GM12878 (cell line): Measurements from ENCODE around the gene ADAMTS13. TPM values are rescaled to one million over a fixed set of nuclear protein-coding genes. Genes with fewer than 3 reads are reported as not detected.

Source experiments
- ATAC-seq: fragments of 200-7000 bp; cut with Tn5 transposase; 3 replicates; pipeline ENCODE4 v1.9.1; 2020; ENCODE audit warnings: mild to moderate bottlenecking, moderate library complexity
- BruUV-seq: library from RNA; stranded (reverse); fragments of 400-500 nt; replicated peaks from 2 replicates; lab custom pipeline; 2021; lab: Mats Ljungman, UMichigan
- CTCF ChIA-PET: fragments of 300-600 bp; sonication (Branson Sonifier 250); formaldehyde crosslinking; extraction: SDS; loops from one replicate; lab custom pipeline; 2021; ENCODE audit warnings: inconsistent platforms; lab: Yijun Ruan, JAX
- POLR2A ChIA-PET: fragments of 350-600 bp; formaldehyde crosslinking; extraction: SDS; loops from one replicate; lab custom pipeline; 2021; ENCODE audit warnings: inconsistent platforms; lab: Charles Lee
- RAD21 ChIA-PET: fragments of 300-600 bp; sonication (Branson Sonifier 250); formaldehyde crosslinking; loops from one replicate; lab custom pipeline; 2023; ENCODE audit warnings: antibody characterized with exemption; ENCODE audit not compliant: unreplicated experiment; lab: Charles Lee
- SMC1A ChIA-PET: fragments of 300-600 bp; sonication (Branson Sonifier 250); formaldehyde crosslinking; loops from one replicate; lab custom pipeline; 2023; ENCODE audit not compliant: unreplicated experiment, uncharacterized antibody; lab: Charles Lee
- DNase-seq: peaks from one replicate; pipeline ENCODE4 v3.0.0-alpha.2; 2011; ENCODE audit warnings: low read depth, low spot score
- FAIRE-seq: peaks from 3 replicates; lab custom pipeline; 2011; peaks lifted over from hg19 to GRCh38; lab: Jason Lieb, UNC
- H2AFZ ChIP-seq: 2 replicates; pipeline ENCODE4 v1.6.0; 2011; ENCODE audit warnings: low read depth, low read length, control low read depth; ENCODE audit not compliant: control insufficient read depth
- H3K27ac ChIP-seq: 2 replicates; pipeline ENCODE4 v1.5.1; 2011; ENCODE audit warnings: control low read depth; ENCODE audit not compliant: control insufficient read depth, insufficient read depth
- H3K27me3 ChIP-seq, 2 experiments: replicated peaks in 1 of 2; 2 replicates each; pipeline versions ENCODE4 v1.6.0 to v1.6.1; 2011; ENCODE audit warnings: low read length in 1 of 2; ENCODE audit not compliant: control insufficient read depth in 2 of 2, insufficient read depth in 2 of 2
- H3K36me3 ChIP-seq, 2 experiments: 2 replicates each; pipeline ENCODE4 v1.5.1; 2011; ENCODE audit warnings: low read length in 1 of 2; ENCODE audit not compliant: control insufficient read depth in 2 of 2, insufficient read depth in 2 of 2
- H3K4me1 ChIP-seq: 2 replicates; pipeline ENCODE4 v1.6.1; 2011; ENCODE audit warnings: mild to moderate bottlenecking, low read length, moderate library complexity, mixed read lengths; ENCODE audit not compliant: control insufficient read depth, insufficient read depth
- H3K4me2 ChIP-seq: 2 replicates; pipeline ENCODE4 v1.6.0; 2011; ENCODE audit warnings: control low read depth; ENCODE audit not compliant: control insufficient read depth, insufficient read depth
- H3K4me3 ChIP-seq: fragments of 200-600 bp; sonication (generic); 2 replicates; pipeline ENCODE4 v1.5.1; 2016
- H3K79me2 ChIP-seq: 2 replicates; pipeline ENCODE4 v1.6.0; 2011; ENCODE audit warnings: low read length; ENCODE audit not compliant: control insufficient read depth, insufficient read depth
- H3K9ac ChIP-seq: 2 replicates; pipeline ENCODE4 v1.8.0; 2011; ENCODE audit warnings: low read length, control low read depth, mixed read lengths; ENCODE audit not compliant: control insufficient read depth, insufficient read depth
- H3K9me3 ChIP-seq: replicated peaks from 3 replicates; pipeline ENCODE4 v1.5.1; 2011; ENCODE audit warnings: mild to moderate bottlenecking, low read length; ENCODE audit not compliant: control insufficient read depth, insufficient read depth
- H4K20me1 ChIP-seq: 2 replicates; pipeline ENCODE4 v1.6.0; 2011; ENCODE audit not compliant: control insufficient read depth, insufficient read depth
- STAT3 ChIP-seq: IDR thresholded peaks from 2 replicates; pipeline ENCODE4 v1.6.1; 2011; ENCODE audit warnings: low read depth, low read length, improper control_type of control experiment
- ZBTB40 ChIP-seq: fragments of 450-650 bp; IDR thresholded peaks from 2 replicates; pipeline ENCODE4 v1.6.1; 2016; ENCODE audit warnings: mild to moderate bottlenecking, moderate library complexity, borderline replicate concordance
- ZNF592 ChIP-seq: fragments of 450-650 bp; IDR thresholded peaks from 2 replicates; pipeline ENCODE4 v1.6.1; 2017; ENCODE audit warnings: mild to moderate bottlenecking, moderate library complexity
- WGBS: methylation state at CpG from one replicate; pipeline ENCODE4 v1.1.6; 2016; ENCODE audit warnings: low lambda C conversion rate; ENCODE audit not compliant: insufficient replicate concordance, insufficient coverage; ENCODE audit errors: missing lambda C conversion rate; 5-methylcytosine and 5-hydroxymethylcytosine counted together
- in situ Hi-C: fragments of 300-500 bp; cut with MboI; formaldehyde crosslinking; loops from 9 replicates; pipeline ENCODE4 v1.14.3; 2018; ENCODE audit warnings: mixed read lengths
- intact Hi-C: fragments of 100-400 bp; cut with micrococcal nuclease; formaldehyde crosslinking; loops from one replicate; pipeline ENCODE4 v1.14.2; 2022; ENCODE audit not compliant: unreplicated experiment
- polyA plus RNA-seq, 11 experiments: library from polyadenylated mRNA; depleted of rRNA in 4 of 11; unstranded in 6 of 11; stranded (reverse) in 5 of 11; fragments of >200 nt; fragmentation: Nextera tagmentation in 4 of 11; fragmentation: Illumina TruSeq in 1 of 11; extraction: Ambion mirVana in 4 of 11; extraction: Trizol in 1 of 11; gene quantifications; 1 replicate in 1 of 11; 2 replicates in 10 of 11; pipeline versions ENCODE4 v1.2.1 to v1.2.3, GENCODE V29; 2011 to 2016; ENCODE audit warnings: inconsistent platforms in 2 of 11, missing spikeins in 2 of 11, low read depth in 1 of 11
- total RNA-seq, 4 experiments: library from RNA; depleted of rRNA in 3 of 4; stranded (reverse); fragments of >200 nt in 3 of 4; fragmentation: Illumina TruSeq in 1 of 4; extraction: Trizol in 1 of 4; gene quantifications; 2 replicates each; pipeline versions ENCODE4 v1.2.1 to v1.2.3, GENCODE V29; 2013 to 2021

ADAMTS13 gene
- total and polyA plus RNA-seq, 10 of the 15 experiments (the other 5 are each of a cell fraction or from before 2014, with no cell fraction given), result 0.08 to 2.4 (median 0.28) TPM

GRCh38 chr9:133507246-133507965 lies 85.2 kb downstream of the ADAMTS13 start:
- no peak for DNase-seq
- Histone ChIP-seq H3K9ac (no peak overlapping the region), H4K20me1 (no peaks in the 10 kb centered on the region), H3K27me3 (no peaks in the 10 kb centered on the region; a peak in 1 of 4 replicates), H3K4me1 (no peaks in the 10 kb centered on the region), H3K4me2 (no peak overlapping the region), H2AFZ (no peak overlapping the region), H3K79me2 (no peaks in the 10 kb centered on the region), H3K27ac (no peak overlapping the region), H3K9me3 (peaks cover 1% of the 10 kb centered on the region; the same call in 2 of the 3 replicates), H3K4me3 (no peak overlapping the region), H3K36me3 (no peaks in the 10 kb centered on the region)
- no TSS peak for BruUV-seq
- ChIA-PET CTCF (no interaction called here), POLR2A (no interaction called here), SMC1A (no interaction called here), RAD21 (no interaction called here)
- FAIRE-seq, result no peak
- no peak for ATAC-seq
- 37% methylated on average over 24 of the region's 24 CpGs for WGBS
- intact Hi-C loops, result no loop called here
- no peak for TF ChIP-seq STAT3
- no peak for TF ChIP-seq ZNF592
- no peak for TF ChIP-seq ZBTB40
- in situ Hi-C loops, result no loop called here
